Type B pancreatic cell (in vitro differentiated cells): ENCODE data around the gene RNF141. TPM values are rescaled to one million over a fixed set of nuclear protein-coding genes. Genes with fewer than 3 reads are reported as not detected.

Experiments
- DNase-seq: peaks from one replicate; pipeline ENCODE4 v3.0.0; 2021; ENCODE audit warnings: mixed read lengths; ENCODE audit not compliant: unreplicated experiment; ENCODE audit errors: extremely low spot score
- H3K27ac Mint-ChIP-seq: 2 replicates; pipeline ENCODE4 v1.8.0; 2021; ENCODE audit warnings: mild to moderate bottlenecking, mixed read lengths
- H3K27me3 Mint-ChIP-seq: 2 replicates; pipeline ENCODE4 v1.8.0; 2021; ENCODE audit warnings: mixed read lengths
- H3K36me3 Mint-ChIP-seq: 2 replicates; pipeline ENCODE4 v1.8.0; 2021; ENCODE audit warnings: mixed read lengths
- H3K4me1 Mint-ChIP-seq: one replicate; pipeline ENCODE4 v1.8.0; 2021; ENCODE audit warnings: mixed read lengths; ENCODE audit not compliant: unreplicated experiment
- H3K4me3 Mint-ChIP-seq: 2 replicates; pipeline ENCODE4 v1.8.0; 2021; ENCODE audit warnings: mild to moderate bottlenecking, mixed read lengths
- H3K9me3 Mint-ChIP-seq: 2 replicates; pipeline ENCODE4 v1.8.0; 2021; ENCODE audit warnings: mixed read lengths
- CTCF ChIP-seq: fragments of 200-600 bp; sonication (generic); conservative IDR thresholded peaks from 2 replicates; pipeline ENCODE4 v1.5.0; 2021; ENCODE audit warnings: antibody characterized with exemption, mild to moderate bottlenecking
- total RNA-seq: library from RNA; stranded (reverse); gene quantifications from 2 replicates; pipeline ENCODE4 v1.2.1, GENCODE V29; 2021; ENCODE audit warnings: low replicate concordance

RNF141 gene
- total RNA-seq, 1 donor from 2014 or later: 43.2 TPM

- H3K4me3 Mint-ChIP-seq: no peak overlapping the region
- H3K27me3 Mint-ChIP-seq: no peaks in the 10 kb centered on the region
- H3K36me3 Mint-ChIP-seq: peaks cover 10% of the 10 kb centered on the region
- no peaks in the 10 kb centered on the region for H3K9me3 Mint-ChIP-seq
- no peak overlapping the region for H3K27ac Mint-ChIP-seq
- no peaks in the 10 kb centered on the region for H3K4me1 Mint-ChIP-seq
- no peak for DNase-seq
- no peak for TF ChIP-seq CTCF
These were observed 22.9 kb downstream of the RNF141 start for GRCh38 chr11:10518123-10518522.

- no peak for TF ChIP-seq CTCF
- peaks cover 8% of the 10 kb centered on the region for H3K36me3 Mint-ChIP-seq
- peaks cover 6% of the 10 kb centered on the region for H3K4me1 Mint-ChIP-seq
- no peak for DNase-seq
- H3K27me3 Mint-ChIP-seq: no peaks in the 10 kb centered on the region
- H3K9me3 Mint-ChIP-seq: no peaks in the 10 kb centered on the region
- H3K27ac Mint-ChIP-seq: no peak overlapping the region
- H3K4me3 Mint-ChIP-seq: no peak overlapping the region
These were observed 25.6 kb downstream of the RNF141 start for GRCh38 chr11:10515418-10515817.

DNA sequence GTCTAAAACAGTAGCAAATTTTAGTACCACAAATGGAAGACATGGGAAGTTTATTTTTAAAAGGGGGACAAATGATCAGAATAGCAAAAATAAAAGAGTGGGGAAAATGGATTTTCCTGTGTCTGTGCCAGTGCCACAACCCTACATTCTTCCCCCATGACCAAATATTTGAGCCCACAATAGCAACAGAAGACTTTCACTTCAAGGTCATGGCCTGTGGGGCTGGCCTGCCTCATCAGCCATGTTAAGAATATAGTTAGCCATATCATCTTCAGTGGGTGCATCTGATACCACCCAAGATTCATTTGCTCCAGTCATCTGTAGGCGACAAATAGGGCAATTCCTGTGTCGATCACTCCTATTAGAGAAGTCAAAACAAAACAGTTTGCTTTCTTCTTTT is 26.3 kb downstream of the RNF141 start:
- Mint-ChIP-seq H3K4me1 (peaks cover 6% of the 10 kb centered on the region), H3K27me3 (no peaks in the 10 kb centered on the region), H3K4me3 (no peak overlapping the region), H3K27ac (no peak overlapping the region), H3K36me3 (peaks cover 8% of the 10 kb centered on the region), H3K9me3 (no peaks in the 10 kb centered on the region)
- TF ChIP-seq CTCF: no peak
- no peak for DNase-seq

DNA sequence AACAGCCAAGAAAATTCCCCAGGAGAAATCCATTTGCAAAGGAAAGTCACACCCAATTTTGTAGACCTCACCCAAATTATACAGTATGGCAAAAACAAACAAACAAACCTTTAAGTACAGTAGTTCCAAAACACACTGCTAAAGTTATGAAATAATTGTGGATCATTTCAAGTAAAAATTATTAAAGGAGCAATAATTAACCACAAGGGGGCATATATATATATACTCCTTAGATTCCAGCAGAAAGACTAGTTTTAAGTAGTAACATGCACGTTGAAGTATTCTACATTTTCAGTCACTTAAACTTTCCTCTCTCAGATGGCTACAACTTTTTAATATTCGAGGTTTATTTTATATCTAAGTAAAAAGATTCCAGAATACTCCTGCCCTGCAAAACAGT is 26.8 kb downstream of the RNF141 start:
- H3K27me3 Mint-ChIP-seq: no peaks in the 10 kb centered on the region
- peaks cover 8% of the 10 kb centered on the region for H3K36me3 Mint-ChIP-seq
- DNase-seq: no peak
- H3K4me3 Mint-ChIP-seq: no peak overlapping the region
- peaks cover 6% of the 10 kb centered on the region for H3K4me1 Mint-ChIP-seq
- no peak overlapping the region for H3K27ac Mint-ChIP-seq
- H3K9me3 Mint-ChIP-seq: no peaks in the 10 kb centered on the region
- peak; percentile 65 for TF ChIP-seq CTCF

DNA sequence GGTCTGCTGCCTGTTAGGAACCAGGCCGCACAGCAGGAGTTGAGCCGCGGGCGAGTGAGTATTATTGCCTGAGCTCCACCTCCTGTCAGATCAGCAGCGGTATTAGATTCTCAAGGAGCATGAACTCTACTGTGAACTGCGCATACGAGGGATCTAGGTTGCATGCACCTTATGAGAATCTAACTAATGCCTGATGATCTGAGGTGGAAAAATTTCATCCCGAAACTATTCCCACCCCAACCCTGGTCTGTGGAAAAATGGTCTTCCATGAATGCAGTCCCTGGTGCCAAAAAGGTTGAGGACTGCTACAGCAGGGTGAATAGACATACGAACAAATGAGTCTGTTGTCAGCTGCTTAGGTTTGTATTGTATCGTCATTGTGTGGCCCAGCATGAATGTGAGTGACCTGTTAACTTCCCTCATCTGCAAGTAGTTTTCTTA is 29.8 kb downstream of the RNF141 start:
- Mint-ChIP-seq H3K9me3 (no peaks in the 10 kb centered on the region), H3K27ac (no peak overlapping the region), H3K36me3 (peaks cover 11% of the 10 kb centered on the region), H3K4me1 (peaks cover 6% of the 10 kb centered on the region), H3K4me3 (no peak overlapping the region), H3K27me3 (no peaks in the 10 kb centered on the region)
- no peak for DNase-seq
- TF ChIP-seq CTCF: no peak

GRCh38 chr11:10506008-10506370 is 35.0 kb downstream of the RNF141 start:
- peaks cover 3% of the 10 kb centered on the region for H3K36me3 Mint-ChIP-seq

More at GRCh38 chr11:10506008-10506370, 35.0 kb downstream of the RNF141 start:
- DNase-seq: no peak
- no peaks in the 10 kb centered on the region for H3K9me3 Mint-ChIP-seq
- peaks cover 9% of the 10 kb centered on the region for H3K4me1 Mint-ChIP-seq
- no peak overlapping the region for H3K27ac Mint-ChIP-seq
- H3K27me3 Mint-ChIP-seq: no peaks in the 10 kb centered on the region
- H3K4me3 Mint-ChIP-seq: no peak overlapping the region
- TF ChIP-seq CTCF: no peak
